OCI-LY7 (cell line): ENCODE data around the gene EXOC4. TPM values are rescaled to one million over a fixed set of nuclear protein-coding genes. Genes with fewer than 3 reads are reported as not detected.
"Not testable (repeated sequence)": the region's sequence is repeated elsewhere in the genome, so short reads cannot be mapped to it uniquely, and the experiment has no call there.

ENCODE experiments used
- BruUV-seq: library from RNA; stranded (reverse); fragments of 400-500 nt; replicated peaks from 2 replicates; lab custom pipeline; 2021; lab: Mats Ljungman, UMichigan
- CTCF ChIA-PET: fragments of 300-600 bp; sonication (Branson Sonifier 250); formaldehyde crosslinking; loops from one replicate; lab custom pipeline; 2022; ENCODE audit warnings: antibody characterized with exemption; ENCODE audit not compliant: unreplicated experiment; lab: Charles Lee
- POLR2A ChIA-PET: fragments of 300-600 bp; sonication (Branson Sonifier 250); formaldehyde crosslinking; loops from one replicate; lab custom pipeline; 2022; ENCODE audit warnings: antibody characterized with exemption; lab: Charles Lee
- DNase-seq: peaks from one replicate; pipeline ENCODE4 v3.0.0-alpha.2; 2015; ENCODE audit warnings: low spot score
- H2AFZ ChIP-seq: fragments of 200-600 bp; sonication (generic), shearing (Covaris generic); 2 replicates; pipeline ENCODE4 v1.6.1; 2014; ENCODE audit warnings: mild to moderate bottlenecking, antibody characterized with exemption, low read length, moderate library complexity
- H3K27ac ChIP-seq: fragments of 200-600 bp; sonication (generic); 2 replicates; pipeline ENCODE4 v1.5.1; 2014; ENCODE audit warnings: mixed run types, low read depth, mild to moderate bottlenecking, moderate library complexity, low read length, inconsistent platforms; ENCODE audit not compliant: poor library complexity, severe bottlenecking
- H3K36me3 ChIP-seq: fragments of 200-600 bp; sonication (generic); 2 replicates; pipeline ENCODE4 v1.6.1; 2014; ENCODE audit warnings: mild to moderate bottlenecking, antibody characterized with exemption, low read length, moderate library complexity, mixed read lengths; ENCODE audit not compliant: insufficient read depth
- H3K4me1 ChIP-seq: fragments of 200-600 bp; sonication (generic); 2 replicates; pipeline ENCODE4 v1.5.1; 2014; ENCODE audit warnings: mild to moderate bottlenecking, low read length; ENCODE audit not compliant: insufficient read depth, poor library complexity, severe bottlenecking
- H3K4me2 ChIP-seq: fragments of 200-600 bp; sonication (generic); 2 replicates; pipeline ENCODE4 v1.6.1; 2014; ENCODE audit warnings: mild to moderate bottlenecking, low read length
- H3K4me3 ChIP-seq: fragments of 200-600 bp; sonication (generic); 2 replicates; pipeline ENCODE4 v1.5.1; 2014; ENCODE audit warnings: mild to moderate bottlenecking, low read depth, low read length; ENCODE audit not compliant: poor library complexity, severe bottlenecking
- H3K79me2 ChIP-seq: fragments of 200-600 bp; sonication (generic); 2 replicates; pipeline ENCODE4 v1.6.1; 2016; ENCODE audit warnings: low read depth, mild to moderate bottlenecking, low read length, moderate library complexity, mixed read lengths; ENCODE audit not compliant: insufficient read depth
- H3K9me2 ChIP-seq: fragments of 200-600 bp; sonication (generic); 2 replicates; pipeline ENCODE4 v1.6.1; 2016; ENCODE audit warnings: mild to moderate bottlenecking, low read length, mixed read lengths; ENCODE audit not compliant: insufficient read depth
- H3K9me3 ChIP-seq: fragments of 200-600 bp; sonication (generic); 2 replicates; pipeline ENCODE4 v1.6.1; 2014; ENCODE audit warnings: mild to moderate bottlenecking, mixed run types, low read length, mixed read lengths
- H4K20me1 ChIP-seq: fragments of 200-600 bp; sonication (generic); 2 replicates; pipeline ENCODE4 v1.6.1; 2014; ENCODE audit warnings: mild to moderate bottlenecking, antibody characterized with exemption, low read length, moderate library complexity, mixed read lengths; ENCODE audit not compliant: insufficient read depth
- CTCF ChIP-seq: fragments of 200-600 bp; sonication (generic); conservative IDR thresholded peaks from 2 replicates; pipeline ENCODE4 v1.5.1; 2014; ENCODE audit warnings: mild to moderate bottlenecking, antibody characterized with exemption, low read length, moderate library complexity, mixed read lengths
- EZH2phosphoT487 ChIP-seq: fragments of 200-600 bp; sonication (generic); IDR thresholded peaks from 2 replicates; pipeline ENCODE4 v1.6.1; 2018; ENCODE audit warnings: low read depth, borderline replicate concordance, mild to moderate bottlenecking, mixed run types, antibody characterized with exemption, low read length, moderate library complexity, mixed read lengths
- intact Hi-C: fragments of 100-400 bp; cut with micrococcal nuclease; formaldehyde crosslinking; loops from one replicate; pipeline ENCODE4 v1.10.0; 2022; ENCODE audit not compliant: unreplicated experiment
- total RNA-seq, 2 experiments: library from RNA; depleted of rRNA in 1 of 2; stranded (reverse); fragments of >200 nt in 1 of 2; shearing (Covaris generic) in 1 of 2; gene quantifications; 2 replicates each; pipeline ENCODE4 v1.2.3, GENCODE V29; 2014 to 2022

EXOC4 gene
- total RNA-seq, 2 experiments from 2014 or later = 75.1 to 93.2 TPM

- DNase-seq, H3K79me2 ChIP-seq, H3K27ac ChIP-seq, CTCF ChIA-PET, H3K9me3 ChIP-seq, H3K4me3 ChIP-seq, H4K20me1 ChIP-seq, intact Hi-C loops, H3K4me1 ChIP-seq, H3K4me2 ChIP-seq, BruUV-seq, H2AFZ ChIP-seq, H3K36me3 ChIP-seq, H3K9me2 ChIP-seq: not testable (repeated sequence)
- POLR2A ChIA-PET = interaction anchor here (1.6 kb wide), 1 partner anchor 18 kb away, joined by 4 read pairs; no protein-coding TSS in a partner anchor
Observed at GRCh38 chr7:133326745-133327144, 73.9 kb downstream of the EXOC4 start.

GRCh38 chr7:133328021-133328420 lies 75.1 kb downstream of the EXOC4 start:
- H4K20me1 ChIP-seq, H3K4me2 ChIP-seq, intact Hi-C loops, H3K9me3 ChIP-seq, H3K27ac ChIP-seq, CTCF ChIA-PET, BruUV-seq, H3K79me2 ChIP-seq, DNase-seq, H3K36me3 ChIP-seq, H3K9me2 ChIP-seq, H3K4me3 ChIP-seq, H3K4me1 ChIP-seq, H2AFZ ChIP-seq: not testable (repeated sequence)
- POLR2A ChIA-PET = interaction anchor here (0.7 kb wide), 1 partner anchor 490 kb away, joined by 3 read pairs; no protein-coding TSS in a partner anchor

GRCh38 chr7:133330085-133330484 lies 77.2 kb downstream of the EXOC4 start:
- Histone ChIP-seq H2AFZ (no peak overlapping the region), H3K9me3 (no peaks in the 10 kb centered on the region), H3K9me2 (no peaks in the 10 kb centered on the region), H4K20me1 (no peaks in the 10 kb centered on the region), H3K36me3 (peaks cover 4% of the 10 kb centered on the region; the same call in 1 of the 2 replicates), H3K4me3 (no peak overlapping the region), H3K4me2 (no peak overlapping the region), H3K4me1 (no peaks in the 10 kb centered on the region), H3K27ac (no peak overlapping the region), H3K79me2 (no peaks in the 10 kb centered on the region)
- no peak for DNase-seq
- CTCF ChIA-PET = no interaction called here
- POLR2A ChIA-PET = interaction anchor here (0.6 kb wide), 1 partner anchor 65 kb away, joined by 3 read pairs; no protein-coding TSS in a partner anchor
- intact Hi-C loops = no loop called here
- BruUV-seq = no TSS peak
- TF ChIP-seq EZH2phosphoT487 (no peak), CTCF (no peak)

- Histone ChIP-seq H2AFZ (no peak overlapping the region), H4K20me1 (no peaks in the 10 kb centered on the region), H3K36me3 (peaks cover 2% of the 10 kb centered on the region; the same call in 1 of the 2 replicates), H3K4me3 (no peak overlapping the region), H3K79me2 (no peaks in the 10 kb centered on the region), H3K4me2 (no peak overlapping the region), H3K4me1 (no peaks in the 10 kb centered on the region), H3K9me3 (no peaks in the 10 kb centered on the region), H3K27ac (no peak overlapping the region), H3K9me2 (no peaks in the 10 kb centered on the region)
- BruUV-seq = no TSS peak
- DNase-seq = no peak
- intact Hi-C loops = no loop called here
- ChIA-PET CTCF (no interaction called here), POLR2A (no interaction called here)
- TF ChIP-seq EZH2phosphoT487 = no peak
Observed at GRCh38 chr7:133331861-133332260, 79.0 kb downstream of the EXOC4 start.
